Muscle of arm (tissue), 14 donors: ENCODE results near the gene CNOT8. TPM values are rescaled to one million over a fixed set of nuclear protein-coding genes. Genes with fewer than 3 reads are reported as not detected.
"Not testable (repeated sequence)": the region's sequence is repeated elsewhere in the genome, so short reads cannot be mapped to it uniquely, and the experiment has no call there.

Experiments
- DNase-seq: peaks from one replicate; pipeline ENCODE4 v3.0.0-alpha.2; 2013
- long read RNA-seq, 11 donors: transcript quantifications; one replicate each; lab custom pipeline, GENCODE V29; 2026
- polyA plus RNA-seq, 12 donors: library from polyadenylated mRNA; unstranded; fragments of 120-200 nt; gene quantifications; one replicate each; pipeline ENCODE4 v1.2.1, GENCODE V29; 2013; ENCODE audit not compliant: insufficient read length in 12 of 12

Gene CNOT8
- 10 to 100 TPM in 11 of 12 donors, not detected in 1; 29.8 to 49.0 (median 42.9) TPM for polyA plus RNA-seq
- long read RNA-seq, donor 1, transcript CNOT8-201 (7 exons, 2,528 nt) = major isoform, 7 of 10 reads
- long read RNA-seq, donor 1, partial matches to known transcripts = 0 of 10 reads
- long read RNA-seq, donor 1, other reads (novel, unspliced or antisense) = 0 of 10 reads
- long read RNA-seq, donor 2, transcript CNOT8-201 (7 exons, 2,528 nt) = major isoform, 10 of 17 reads
- long read RNA-seq, donor 2, partial matches to known transcripts = 0 of 17 reads
- long read RNA-seq, donor 2, other reads (novel, unspliced or antisense) = 0 of 17 reads
- long read RNA-seq, donor 3, partial matches to known transcripts = 0 of 9 reads
- long read RNA-seq, donor 3, other reads (novel, unspliced or antisense) = 0 of 9 reads
- long read RNA-seq, donor 4, partial matches to known transcripts = 0 of 3 reads
- long read RNA-seq, donor 4, other reads (novel, unspliced or antisense) = 0 of 3 reads
- long read RNA-seq, donor 5, partial matches to known transcripts = 0 of 7 reads
- long read RNA-seq, donor 5, other reads (novel, unspliced or antisense) = 0 of 7 reads
- long read RNA-seq, donor 6, partial matches to known transcripts = 0 of 7 reads
- long read RNA-seq, donor 6, other reads (novel, unspliced or antisense) = 0 of 7 reads
- long read RNA-seq, donor 7, partial matches to known transcripts = 0 of 5 reads
- long read RNA-seq, donor 7, other reads (novel, unspliced or antisense) = 0 of 5 reads
- long read RNA-seq, donor 8, transcript CNOT8-201 (7 exons, 2,528 nt) = major isoform, 10 of 15 reads
- long read RNA-seq, donor 8, partial matches to known transcripts = 0 of 15 reads
- long read RNA-seq, donor 8, other reads (novel, unspliced or antisense) = 0 of 15 reads
- long read RNA-seq, donor 9, partial matches to known transcripts = 0 of 5 reads
- long read RNA-seq, donor 9, other reads (novel, unspliced or antisense) = 0 of 5 reads
- long read RNA-seq, donor 10, transcript CNOT8-201 (7 exons, 2,528 nt) = major isoform, 8 of 21 reads
- long read RNA-seq, donor 10, partial matches to known transcripts = 11 of 21 reads
- long read RNA-seq, donor 10, other reads (novel, unspliced or antisense) = 0 of 21 reads
- long read RNA-seq, donor 11, partial matches to known transcripts = 7 of 18 reads
- long read RNA-seq, donor 11, other reads (novel, unspliced or antisense) = 0 of 18 reads

- DNase-seq = peak; percentile 97
Measured at GRCh38 chr5:154858297-154858971, at the start of gene CNOT8. Gene CNOT8, plus strand, starts transcription at chr5:154858627. Its CDS starts 4,652 bp downstream, at chr5:154863279.

GRCh38 chr5:154811239-154811638 is 47.2 kb upstream of the CNOT8 start:
- no peak for DNase-seq

- DNase-seq = peak; percentile 56
Measured at GRCh38 chr5:154811653-154812465, 46.6 kb upstream of the CNOT8 start.

DNA sequence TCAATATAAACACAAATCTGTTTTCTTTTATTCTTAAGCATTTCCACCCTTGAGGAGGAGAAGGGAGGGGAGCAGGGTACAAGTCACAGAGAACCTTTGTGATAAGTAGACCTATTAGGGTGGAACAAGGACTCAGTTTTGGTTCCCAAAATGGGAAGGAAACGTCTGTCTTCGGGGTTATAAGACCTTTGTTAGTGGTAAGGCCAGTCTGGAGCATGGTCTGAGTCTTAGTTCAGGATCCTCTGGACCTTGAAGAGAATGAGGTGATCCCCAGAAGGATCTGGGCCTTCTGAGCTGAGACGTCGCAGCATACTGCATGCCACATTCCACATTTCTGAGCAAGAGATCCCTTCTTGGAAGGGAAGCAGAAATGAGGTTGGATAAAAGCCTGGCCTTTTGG is 45.3 kb upstream of the CNOT8 start:
- no peak for DNase-seq

DNA sequence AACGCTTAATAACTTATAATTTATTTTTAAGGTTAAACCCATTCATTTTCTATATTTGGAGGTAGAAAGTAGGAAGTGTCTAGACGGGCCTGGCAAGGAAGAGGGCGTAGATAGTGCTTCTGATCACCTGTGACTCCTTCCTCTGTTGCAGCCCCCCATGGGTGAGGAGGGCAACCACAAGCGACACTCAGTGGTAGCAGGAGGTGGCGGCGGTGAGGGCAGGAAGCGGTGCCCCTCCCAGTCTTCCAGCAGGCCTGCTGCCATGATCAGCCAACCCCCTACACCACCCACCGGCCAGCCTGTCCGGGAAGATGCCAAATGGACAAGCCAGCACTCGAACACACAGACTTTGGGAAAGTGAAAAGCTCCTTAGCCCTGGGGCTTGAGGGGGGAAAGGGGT is 44.7 kb upstream of the CNOT8 start:
- no peak for DNase-seq

DNA sequence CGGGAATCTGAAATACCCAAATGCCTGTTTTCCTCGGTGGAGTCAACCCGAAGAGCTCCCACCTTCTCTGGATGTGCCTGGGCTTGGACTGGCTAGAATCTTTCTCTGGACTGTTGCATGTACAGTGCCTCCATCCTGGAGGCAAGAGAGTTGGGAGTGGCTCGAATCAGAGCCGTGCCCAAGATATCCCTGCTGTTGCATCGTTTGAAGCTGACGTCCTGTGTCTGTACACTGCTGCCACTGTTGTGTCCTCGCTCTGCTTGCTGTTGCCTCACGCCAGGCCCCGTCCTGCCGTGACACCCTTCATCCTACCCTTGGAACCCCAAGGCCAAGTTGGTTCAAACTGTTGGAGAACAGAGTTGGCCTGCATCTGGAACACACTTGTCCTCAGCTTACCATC is 43.4 kb upstream of the CNOT8 start:
- no peak for DNase-seq

DNA sequence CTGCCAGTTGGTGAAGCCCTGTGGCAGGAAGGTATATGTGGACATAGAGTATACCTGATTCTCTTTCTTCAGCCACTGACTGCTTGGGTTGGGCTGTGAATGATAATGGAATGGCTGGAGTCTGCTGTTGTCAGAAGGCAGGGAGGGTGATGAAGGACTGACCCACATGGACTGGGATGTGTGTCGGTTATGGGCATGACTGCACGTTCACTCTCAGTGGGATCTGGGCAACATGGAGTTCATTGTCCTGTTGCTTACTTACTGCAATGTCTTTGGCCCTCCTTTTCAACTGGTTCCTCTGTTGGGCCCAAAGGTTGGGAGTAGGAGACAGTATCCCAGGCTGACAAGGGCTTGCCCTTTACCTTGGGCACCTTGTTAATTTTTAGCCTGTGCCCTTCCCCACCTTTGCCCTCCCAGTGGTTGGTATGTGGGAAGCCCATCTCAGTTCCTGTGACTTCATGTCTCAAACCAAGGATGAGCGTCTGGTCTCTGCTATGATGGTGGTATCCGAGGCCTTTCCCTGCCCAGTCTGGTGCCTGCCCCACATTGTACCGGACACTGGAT is 42.7 kb upstream of the CNOT8 start:
- DNase-seq = no peak

GRCh38 chr5:154816891-154817492 is 41.4 kb upstream of the CNOT8 start:
- no peak for DNase-seq

DNA sequence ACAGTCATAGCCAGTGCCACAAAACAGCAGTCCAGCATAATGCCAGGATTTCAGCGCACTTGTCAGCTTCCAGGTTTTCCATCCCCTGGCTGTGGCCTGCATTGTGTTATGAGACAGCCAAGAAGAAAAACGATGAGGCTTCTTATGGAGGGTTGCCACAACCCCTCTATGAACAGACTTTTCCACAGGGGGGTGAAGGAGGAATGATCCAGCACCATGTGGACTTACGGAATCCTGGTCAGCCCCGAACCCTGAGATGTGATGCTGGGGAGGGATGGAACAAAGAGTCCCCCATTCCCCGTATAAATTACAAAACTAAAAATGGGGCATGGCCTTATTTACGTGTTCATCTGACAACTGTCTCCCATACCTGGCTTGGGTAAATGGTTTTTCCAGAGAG is 40.6 kb upstream of the CNOT8 start:
- DNase-seq = no peak

DNA sequence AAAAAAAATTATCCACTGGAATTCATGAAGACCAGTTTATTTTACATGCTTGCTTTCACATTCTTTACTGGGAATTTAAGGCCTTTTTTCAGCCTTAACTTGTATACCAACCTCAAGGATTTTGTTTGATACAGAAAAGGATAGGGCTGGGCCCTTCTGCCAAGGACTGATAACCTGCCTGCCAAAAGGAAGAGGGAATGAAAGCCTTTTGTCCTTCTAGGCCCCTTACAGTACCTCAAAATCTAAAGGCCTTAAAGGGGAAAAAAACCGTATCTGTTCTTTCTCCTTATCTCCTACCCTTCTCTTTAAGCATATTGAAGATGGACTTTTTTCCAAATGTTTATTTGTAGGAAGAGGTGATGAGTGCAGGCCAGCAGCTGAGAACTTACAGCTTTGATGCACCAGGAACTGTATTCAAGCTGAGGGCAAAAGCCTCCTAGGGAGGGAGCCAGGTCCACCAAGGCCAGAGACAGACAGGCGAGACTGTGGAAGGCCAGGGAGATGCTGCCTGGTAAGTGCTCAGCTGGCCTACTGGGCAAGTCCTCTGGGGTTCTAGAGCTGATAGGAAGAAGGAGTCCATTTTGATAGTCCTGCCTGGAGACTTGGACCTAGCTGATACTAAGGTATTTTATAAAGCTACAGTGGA is 39.8 kb upstream of the CNOT8 start:
- DNase-seq = no peak

GRCh38 chr5:154819546-154819945 is 38.9 kb upstream of the CNOT8 start:
- DNase-seq = no peak

DNA sequence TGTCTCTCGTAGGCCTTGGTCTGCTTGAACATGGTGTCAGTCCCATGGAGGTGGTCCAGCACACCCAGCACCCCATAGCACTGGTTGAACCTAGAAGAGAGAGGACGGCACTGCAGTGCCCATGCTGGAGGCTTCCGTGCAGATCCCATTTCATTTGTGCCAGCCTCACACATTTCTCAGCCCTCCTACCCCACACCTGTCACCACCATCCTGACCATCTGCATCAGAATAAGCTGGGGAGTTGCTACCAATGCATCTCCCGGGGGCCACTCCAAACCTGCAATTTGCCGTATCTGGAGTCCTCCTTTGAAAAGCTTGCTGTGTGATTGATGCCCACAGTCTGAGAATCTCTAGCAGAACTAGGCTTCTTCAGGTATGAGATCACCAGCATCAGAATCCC is 38.0 kb upstream of the CNOT8 start:
- DNase-seq = no peak

- not testable (repeated sequence) for DNase-seq
Measured at GRCh38 chr5:154822896-154823295, 35.5 kb upstream of the CNOT8 start.

- no peak for DNase-seq
Measured at GRCh38 chr5:154823605-154824004, 34.8 kb upstream of the CNOT8 start.

DNA sequence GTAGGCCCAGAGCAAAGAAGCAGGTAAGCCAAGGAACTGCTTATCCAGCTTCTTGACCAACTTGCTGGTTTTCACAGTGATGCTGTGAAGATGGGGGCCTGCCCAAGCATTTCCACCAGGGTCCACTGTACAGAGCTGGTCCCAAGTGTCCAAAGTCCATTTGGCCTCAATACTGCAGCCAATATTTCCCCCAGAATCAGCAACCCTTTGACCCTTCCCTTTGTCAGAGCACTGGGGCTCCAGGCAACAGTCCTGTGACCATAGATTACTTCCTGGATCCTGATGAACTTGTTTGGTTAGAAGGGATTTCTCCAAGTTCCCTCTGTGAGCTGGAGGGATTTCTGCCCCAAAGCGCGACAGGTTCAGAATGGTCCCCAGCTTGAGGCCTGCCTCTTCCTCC is 34.4 kb upstream of the CNOT8 start:
- no peak for DNase-seq

DNA sequence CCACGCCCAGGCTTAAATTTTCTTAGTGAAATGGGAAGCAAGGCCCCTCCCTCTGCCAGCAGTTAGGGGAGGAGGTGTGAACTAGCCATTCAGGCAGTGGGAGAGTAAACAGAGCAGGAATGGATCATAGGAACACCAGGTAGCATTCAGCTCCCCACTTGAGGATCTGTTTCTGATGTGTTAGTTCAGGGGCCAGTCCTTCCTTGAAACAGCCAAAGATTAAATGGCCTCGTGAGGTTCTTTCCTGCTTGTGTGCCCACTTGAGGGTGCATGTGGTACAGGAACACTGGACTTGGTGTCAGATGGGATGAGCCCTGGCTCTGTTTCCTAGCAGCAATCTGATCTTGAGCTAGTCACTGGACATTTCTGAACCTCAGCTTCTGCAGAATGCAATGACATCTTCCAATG is 29.2 kb upstream of the CNOT8 start:
- no peak for DNase-seq

- no peak for DNase-seq
Measured at GRCh38 chr5:154829589-154830218, 28.7 kb upstream of the CNOT8 start.

DNA sequence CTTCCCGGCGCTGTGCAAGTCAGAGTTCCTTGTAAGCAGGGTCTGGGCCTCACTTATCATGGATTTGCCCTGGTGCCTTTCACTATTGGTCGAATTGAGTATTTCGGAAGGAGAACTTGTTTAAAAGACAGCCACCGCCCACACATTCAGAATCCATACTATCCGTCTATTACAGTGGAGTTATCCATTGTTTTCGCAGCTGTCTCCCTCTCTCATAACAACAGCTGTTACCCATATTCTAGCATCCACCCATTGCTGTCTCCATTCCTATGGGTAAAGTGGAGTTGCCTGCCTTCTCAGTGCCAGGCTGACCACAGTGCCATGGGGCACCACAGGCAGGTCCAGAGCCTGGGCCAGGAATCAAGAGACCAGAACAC is 28.2 kb upstream of the CNOT8 start:
- no peak for DNase-seq

GRCh38 chr5:154830596-154830995 is 27.8 kb upstream of the CNOT8 start:
- no peak for DNase-seq
